HEK293 (cell line): ENCODE results near the gene RIGI.

Experiments used
- TCF7L2 ChIP-seq: IDR thresholded peaks from 2 replicates; pipeline ENCODE4 v1.6.1; 2011; ENCODE audit warnings: low read depth, mild to moderate bottlenecking, inconsistent platforms, low read length, moderate library complexity, borderline replicate concordance
- YY1 ChIP-seq: fragments of 450-650 bp; formaldehyde crosslinking; IDR thresholded peaks from 2 replicates; pipeline ENCODE4 v1.5.1; 2018; ENCODE audit warnings: missing biosample characterization, missing genetic modification characterization
- ZNF114 ChIP-seq: fragments of 450-650 bp; formaldehyde crosslinking; IDR thresholded peaks from 2 replicates; pipeline ENCODE4 v1.5.0; 2017; ENCODE audit warnings: missing biosample characterization, missing genetic modification characterization
- TF ChIP-seq, protein P1 (sequence below): fragments of 450-650 bp; formaldehyde crosslinking; IDR thresholded peaks from 2 replicates; pipeline ENCODE4 v1.5.1; 2016; ENCODE audit warnings: missing biosample characterization, missing genetic modification characterization
- TF ChIP-seq, protein P2 (sequence below): fragments of 450-650 bp; formaldehyde crosslinking; IDR thresholded peaks from 2 replicates; pipeline ENCODE4 v1.5.1; 2016; ENCODE audit warnings: missing biosample characterization, missing genetic modification characterization
- TF ChIP-seq, protein P3 (sequence below): fragments of 450-650 bp; formaldehyde crosslinking; IDR thresholded peaks from 2 replicates; pipeline ENCODE4 v1.5.1; 2016; ENCODE audit warnings: missing biosample characterization, missing genetic modification characterization, low read depth
- TF ChIP-seq, protein P4 (sequence below): fragments of 450-650 bp; formaldehyde crosslinking; conservative IDR thresholded peaks from 2 replicates; pipeline ENCODE4 v1.5.1; 2016; ENCODE audit warnings: low read depth, missing biosample characterization, missing genetic modification characterization

DNA sequence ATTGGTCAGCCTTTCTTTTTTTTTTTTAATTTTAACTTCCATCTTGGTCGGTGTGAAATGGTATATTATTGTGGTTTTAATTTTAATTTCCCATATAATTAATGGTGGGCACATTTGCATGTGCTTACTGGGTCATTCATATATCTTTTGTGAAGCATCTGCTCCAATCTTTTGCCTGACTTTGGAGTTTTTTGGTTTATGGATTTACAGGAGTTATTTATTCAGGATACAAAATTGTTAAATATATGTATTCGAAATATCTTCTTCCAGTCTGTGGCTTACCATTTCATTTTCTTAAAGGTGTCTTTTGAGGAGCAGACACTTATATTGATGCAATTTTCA, 682 bp upstream of the RIGI start:
- TF ChIP-seq, protein P1, sequence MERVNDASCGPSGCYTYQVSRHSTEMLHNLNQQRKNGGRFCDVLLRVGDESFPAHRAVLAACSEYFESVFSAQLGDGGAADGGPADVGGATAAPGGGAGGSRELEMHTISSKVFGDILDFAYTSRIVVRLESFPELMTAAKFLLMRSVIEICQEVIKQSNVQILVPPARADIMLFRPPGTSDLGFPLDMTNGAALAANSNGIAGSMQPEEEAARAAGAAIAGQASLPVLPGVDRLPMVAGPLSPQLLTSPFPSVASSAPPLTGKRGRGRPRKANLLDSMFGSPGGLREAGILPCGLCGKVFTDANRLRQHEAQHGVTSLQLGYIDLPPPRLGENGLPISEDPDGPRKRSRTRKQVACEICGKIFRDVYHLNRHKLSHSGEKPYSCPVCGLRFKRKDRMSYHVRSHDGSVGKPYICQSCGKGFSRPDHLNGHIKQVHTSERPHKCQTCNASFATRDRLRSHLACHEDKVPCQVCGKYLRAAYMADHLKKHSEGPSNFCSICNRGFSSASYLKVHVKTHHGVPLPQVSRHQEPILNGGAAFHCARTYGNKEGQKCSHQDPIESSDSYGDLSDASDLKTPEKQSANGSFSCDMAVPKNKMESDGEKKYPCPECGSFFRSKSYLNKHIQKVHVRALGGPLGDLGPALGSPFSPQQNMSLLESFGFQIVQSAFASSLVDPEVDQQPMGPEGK: no peak
- TF ChIP-seq, protein P2, sequence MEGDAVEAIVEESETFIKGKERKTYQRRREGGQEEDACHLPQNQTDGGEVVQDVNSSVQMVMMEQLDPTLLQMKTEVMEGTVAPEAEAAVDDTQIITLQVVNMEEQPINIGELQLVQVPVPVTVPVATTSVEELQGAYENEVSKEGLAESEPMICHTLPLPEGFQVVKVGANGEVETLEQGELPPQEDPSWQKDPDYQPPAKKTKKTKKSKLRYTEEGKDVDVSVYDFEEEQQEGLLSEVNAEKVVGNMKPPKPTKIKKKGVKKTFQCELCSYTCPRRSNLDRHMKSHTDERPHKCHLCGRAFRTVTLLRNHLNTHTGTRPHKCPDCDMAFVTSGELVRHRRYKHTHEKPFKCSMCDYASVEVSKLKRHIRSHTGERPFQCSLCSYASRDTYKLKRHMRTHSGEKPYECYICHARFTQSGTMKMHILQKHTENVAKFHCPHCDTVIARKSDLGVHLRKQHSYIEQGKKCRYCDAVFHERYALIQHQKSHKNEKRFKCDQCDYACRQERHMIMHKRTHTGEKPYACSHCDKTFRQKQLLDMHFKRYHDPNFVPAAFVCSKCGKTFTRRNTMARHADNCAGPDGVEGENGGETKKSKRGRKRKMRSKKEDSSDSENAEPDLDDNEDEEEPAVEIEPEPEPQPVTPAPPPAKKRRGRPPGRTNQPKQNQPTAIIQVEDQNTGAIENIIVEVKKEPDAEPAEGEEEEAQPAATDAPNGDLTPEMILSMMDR: no peak
- TF ChIP-seq ZNF114 (tag by site-specific recombination) (no peak), TCF7L2 (0 out of 2 replicates have a peak, but pooled peaks have one; percentile 2), YY1 (tag by site-specific recombination) (no peak)
- TF ChIP-seq, protein P3, sequence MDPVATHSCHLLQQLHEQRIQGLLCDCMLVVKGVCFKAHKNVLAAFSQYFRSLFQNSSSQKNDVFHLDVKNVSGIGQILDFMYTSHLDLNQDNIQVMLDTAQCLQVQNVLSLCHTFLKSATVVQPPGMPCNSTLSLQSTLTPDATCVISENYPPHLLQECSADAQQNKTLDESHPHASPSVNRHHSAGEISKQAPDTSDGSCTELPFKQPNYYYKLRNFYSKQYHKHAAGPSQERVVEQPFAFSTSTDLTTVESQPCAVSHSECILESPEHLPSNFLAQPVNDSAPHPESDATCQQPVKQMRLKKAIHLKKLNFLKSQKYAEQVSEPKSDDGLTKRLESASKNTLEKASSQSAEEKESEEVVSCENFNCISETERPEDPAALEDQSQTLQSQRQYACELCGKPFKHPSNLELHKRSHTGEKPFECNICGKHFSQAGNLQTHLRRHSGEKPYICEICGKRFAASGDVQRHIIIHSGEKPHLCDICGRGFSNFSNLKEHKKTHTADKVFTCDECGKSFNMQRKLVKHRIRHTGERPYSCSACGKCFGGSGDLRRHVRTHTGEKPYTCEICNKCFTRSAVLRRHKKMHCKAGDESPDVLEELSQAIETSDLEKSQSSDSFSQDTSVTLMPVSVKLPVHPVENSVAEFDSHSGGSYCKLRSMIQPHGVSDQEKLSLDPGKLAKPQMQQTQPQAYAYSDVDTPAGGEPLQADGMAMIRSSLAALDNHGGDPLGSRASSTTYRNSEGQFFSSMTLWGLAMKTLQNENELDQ (tag by site-specific recombination): no peak
- TF ChIP-seq, protein P4, sequence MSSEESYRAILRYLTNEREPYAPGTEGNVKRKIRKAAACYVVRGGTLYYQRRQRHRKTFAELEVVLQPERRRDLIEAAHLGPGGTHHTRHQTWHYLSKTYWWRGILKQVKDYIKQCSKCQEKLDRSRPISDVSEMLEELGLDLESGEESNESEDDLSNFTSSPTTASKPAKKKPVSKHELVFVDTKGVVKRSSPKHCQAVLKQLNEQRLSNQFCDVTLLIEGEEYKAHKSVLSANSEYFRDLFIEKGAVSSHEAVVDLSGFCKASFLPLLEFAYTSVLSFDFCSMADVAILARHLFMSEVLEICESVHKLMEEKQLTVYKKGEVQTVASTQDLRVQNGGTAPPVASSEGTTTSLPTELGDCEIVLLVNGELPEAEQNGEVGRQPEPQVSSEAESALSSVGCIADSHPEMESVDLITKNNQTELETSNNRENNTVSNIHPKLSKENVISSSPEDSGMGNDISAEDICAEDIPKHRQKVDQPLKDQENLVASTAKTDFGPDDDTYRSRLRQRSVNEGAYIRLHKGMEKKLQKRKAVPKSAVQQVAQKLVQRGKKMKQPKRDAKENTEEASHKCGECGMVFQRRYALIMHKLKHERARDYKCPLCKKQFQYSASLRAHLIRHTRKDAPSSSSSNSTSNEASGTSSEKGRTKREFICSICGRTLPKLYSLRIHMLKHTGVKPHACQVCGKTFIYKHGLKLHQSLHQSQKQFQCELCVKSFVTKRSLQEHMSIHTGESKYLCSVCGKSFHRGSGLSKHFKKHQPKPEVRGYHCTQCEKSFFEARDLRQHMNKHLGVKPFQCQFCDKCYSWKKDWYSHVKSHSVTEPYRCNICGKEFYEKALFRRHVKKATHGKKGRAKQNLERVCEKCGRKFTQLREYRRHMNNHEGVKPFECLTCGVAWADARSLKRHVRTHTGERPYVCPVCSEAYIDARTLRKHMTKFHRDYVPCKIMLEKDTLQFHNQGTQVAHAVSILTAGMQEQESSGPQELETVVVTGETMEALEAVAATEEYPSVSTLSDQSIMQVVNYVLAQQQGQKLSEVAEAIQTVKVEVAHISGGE (tag by site-specific recombination): no peak
